GM21825 (cell line): Measurements from ENCODE around the gene COL1A1.

Experiments
- ATAC-seq: cut with Tn5 transposase; IDR thresholded peaks from one replicate; pipeline ENCODE4 v1.9.1; 2021; ENCODE audit warnings: mild to moderate bottlenecking, moderate library complexity; ENCODE audit not compliant: unreplicated experiment

Gene COL1A1

GRCh38 chr17:50200457-50201275 lies 765 bp downstream of the COL1A1 start:
- peak; percentile 55 for ATAC-seq

DNA sequence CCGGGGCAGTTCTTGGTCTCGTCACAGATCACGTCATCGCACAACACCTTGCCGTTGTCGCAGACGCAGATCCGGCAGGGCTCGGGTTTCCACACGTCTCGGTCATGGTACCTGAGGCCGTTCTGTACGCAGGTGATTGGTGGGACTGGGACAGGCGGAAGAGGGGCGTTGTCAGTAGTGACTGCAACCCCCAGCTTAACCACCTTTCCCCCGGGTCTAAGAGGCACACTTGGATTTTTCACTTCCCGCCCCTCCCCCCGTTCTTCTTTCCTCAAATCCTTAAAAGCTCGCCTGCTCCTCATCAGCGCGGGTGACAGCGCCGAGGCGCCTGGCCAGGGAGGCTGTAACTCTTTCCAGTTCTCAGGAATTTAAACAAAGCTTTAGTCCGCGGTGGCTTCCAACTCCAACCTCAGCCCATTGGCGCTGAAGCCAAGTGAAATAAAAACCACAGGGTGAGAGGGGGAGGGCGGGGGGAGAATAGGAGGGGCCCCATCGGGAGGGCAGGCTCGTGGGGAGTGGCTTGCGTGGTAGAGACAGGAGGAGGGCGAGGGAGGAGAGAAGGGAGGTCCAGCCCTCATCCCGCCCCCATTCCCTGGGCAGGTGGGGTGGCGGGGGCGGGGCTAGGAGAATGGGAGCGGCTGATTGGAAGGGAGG lies 1.5 kb downstream of the COL1A1 start:
- peak; percentile 22 for ATAC-seq

- no peak for ATAC-seq
Measured at GRCh38 chr17:50199211-50199802, 2.1 kb downstream of the COL1A1 start.

GRCh38 chr17:50198026-50198669 lies 3.3 kb downstream of the COL1A1 start:
- ATAC-seq, result no peak

GRCh38 chr17:50196826-50197225 lies 4.6 kb downstream of the COL1A1 start:
- no peak for ATAC-seq

GRCh38 chr17:50196036-50196435 lies 5.4 kb downstream of the COL1A1 start:
- ATAC-seq, result no peak

DNA sequence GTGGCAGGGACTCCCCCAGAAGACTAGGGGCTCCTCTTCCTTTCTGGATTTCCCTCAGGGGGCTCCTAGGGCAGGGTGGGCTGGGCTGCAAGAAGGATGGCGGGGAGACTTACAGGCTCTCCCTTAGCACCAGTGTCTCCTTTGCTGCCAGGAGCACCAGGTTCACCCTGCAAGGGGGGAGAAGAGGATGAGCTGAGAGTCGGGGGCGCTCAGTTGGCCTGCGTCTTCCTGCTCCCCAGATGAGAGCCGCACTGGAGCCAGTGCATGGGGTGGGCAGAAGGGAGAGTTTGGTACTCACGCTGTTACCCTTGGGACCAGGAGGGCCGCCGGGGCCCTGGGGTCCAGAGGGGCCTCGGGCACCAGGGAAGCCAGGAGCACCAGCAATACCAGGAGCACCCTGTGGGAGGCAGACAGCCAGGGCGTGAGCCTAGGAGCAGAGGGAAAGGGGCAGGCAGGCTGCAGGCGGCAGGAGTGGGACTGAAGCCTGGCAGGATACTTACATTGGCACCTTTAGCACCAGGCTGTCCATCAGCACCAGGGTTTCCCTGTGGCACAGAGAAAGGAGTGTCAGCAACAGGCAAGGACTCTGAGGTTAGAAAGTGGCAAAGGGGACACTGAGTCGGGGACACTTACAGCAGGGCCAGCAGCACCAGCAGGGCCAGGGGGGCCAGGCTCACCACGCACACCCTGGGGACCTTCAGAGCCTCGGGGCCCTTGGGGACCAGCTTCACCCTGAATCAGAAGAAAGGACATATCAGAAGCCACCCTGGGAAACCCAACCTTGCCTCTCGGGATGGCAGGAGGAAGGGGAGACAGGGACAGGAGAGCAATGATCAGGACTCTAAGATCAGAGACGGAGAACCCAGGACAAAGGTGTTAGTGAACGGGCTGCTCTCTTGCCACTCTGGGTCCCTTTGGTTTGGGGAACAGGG lies 6.2 kb downstream of the COL1A1 start:
- no peak for ATAC-seq

DNA sequence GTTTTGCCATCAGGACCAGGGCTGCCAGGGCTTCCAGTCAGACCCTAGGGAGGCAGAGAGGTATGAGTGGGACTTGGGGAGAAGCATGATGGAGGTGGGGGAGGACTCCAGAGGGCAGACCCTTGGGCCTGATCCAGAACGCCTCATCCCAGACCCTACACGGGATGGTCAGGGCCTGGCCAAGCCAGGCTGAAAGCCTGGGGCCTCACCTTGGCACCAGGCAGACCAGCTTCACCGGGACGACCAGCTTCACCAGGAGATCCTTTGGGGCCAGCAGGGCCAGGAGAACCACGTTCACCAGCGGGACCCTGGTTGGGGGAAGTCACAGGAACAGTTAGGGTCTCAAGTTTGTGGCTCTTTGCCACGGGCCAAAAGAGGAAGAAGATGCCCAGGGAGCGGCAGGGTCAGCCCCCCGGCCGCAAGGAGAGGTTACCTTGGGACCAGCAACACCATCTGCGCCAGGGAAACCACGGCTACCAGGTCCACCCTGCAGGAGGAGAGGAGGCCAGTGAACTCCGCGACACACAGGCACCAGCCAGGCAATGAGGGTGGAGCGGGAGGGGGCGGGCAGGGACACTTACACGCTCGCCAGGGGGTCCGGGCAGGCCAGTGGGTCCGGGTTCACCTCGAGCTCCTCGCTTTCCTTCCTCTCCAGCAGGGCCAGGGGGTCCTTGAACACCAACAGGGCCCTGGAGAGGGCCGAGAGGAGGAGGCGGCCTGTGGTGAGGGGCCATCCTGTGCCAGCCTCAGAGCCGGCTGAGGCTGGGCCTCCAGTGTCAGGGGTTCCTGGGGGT lies 7.1 kb downstream of the COL1A1 start:
- ATAC-seq, result no peak

DNA sequence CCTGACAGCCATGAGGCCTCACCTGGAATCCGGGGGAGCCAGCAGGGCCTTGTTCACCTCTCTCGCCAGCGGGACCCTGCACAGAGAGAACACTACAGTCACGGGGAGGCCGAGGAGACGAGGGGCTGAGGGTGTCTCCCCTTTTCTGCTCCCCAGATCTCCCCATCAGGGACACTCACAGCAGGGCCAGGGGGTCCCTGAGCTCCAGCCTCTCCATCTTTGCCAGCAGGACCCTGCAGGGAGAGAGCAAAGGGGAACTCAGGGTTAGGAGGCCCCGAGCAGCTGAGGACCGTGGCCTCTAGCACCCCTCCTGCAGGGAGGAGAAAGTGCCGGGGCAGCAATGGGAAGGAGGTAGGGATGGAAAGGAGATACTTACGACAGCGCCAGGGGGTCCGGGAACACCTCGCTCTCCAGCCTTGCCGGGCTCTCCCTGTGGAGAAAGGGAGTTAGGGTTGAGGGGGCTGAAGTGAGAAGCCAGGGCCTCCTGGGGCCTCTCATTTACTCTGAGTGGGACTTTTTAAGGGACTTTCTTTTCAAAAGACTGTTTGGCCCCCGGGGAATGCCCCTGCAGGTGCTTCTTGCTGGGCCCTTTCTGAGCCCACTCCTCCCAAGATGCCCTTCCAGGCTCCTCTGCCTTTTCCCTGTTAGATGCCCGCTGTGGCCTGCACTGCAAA lies 8.7 kb downstream of the COL1A1 start:
- no peak for ATAC-seq

DNA sequence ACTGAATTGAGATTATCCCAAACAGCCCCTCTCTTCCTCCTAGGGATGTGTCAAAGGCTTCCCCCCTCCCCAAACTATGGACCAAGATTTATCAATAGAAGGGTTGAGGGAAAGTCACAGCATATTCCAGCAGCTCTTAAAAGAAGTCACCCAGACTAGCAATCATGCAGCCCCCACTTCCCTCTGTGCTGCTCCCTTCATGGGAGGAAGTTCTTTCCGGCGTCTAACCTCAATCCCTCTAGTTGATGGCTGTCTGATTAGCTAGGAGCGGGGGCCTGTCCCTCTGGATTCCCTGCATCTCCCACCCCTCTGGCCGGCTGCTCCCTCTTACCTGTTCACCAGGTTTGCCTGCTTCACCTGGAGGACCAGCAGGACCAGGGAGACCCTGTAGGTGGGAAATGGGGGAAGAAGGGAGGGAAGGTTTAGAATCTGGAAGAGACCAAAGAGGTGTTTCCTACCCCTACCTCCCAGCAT lies 9.2 kb downstream of the COL1A1 start:
- no peak for ATAC-seq

GRCh38 chr17:50191359-50192143 lies 9.9 kb downstream of the COL1A1 start:
- ATAC-seq, result no peak

- no peak for ATAC-seq
Measured at GRCh38 chr17:50190603-50191358, 10.7 kb downstream of the COL1A1 start.

GRCh38 chr17:50190293-50190602 lies 11.2 kb downstream of the COL1A1 start:
- no peak for ATAC-seq

- no peak for ATAC-seq
Measured at GRCh38 chr17:50189550-50190292, 11.7 kb downstream of the COL1A1 start.

DNA sequence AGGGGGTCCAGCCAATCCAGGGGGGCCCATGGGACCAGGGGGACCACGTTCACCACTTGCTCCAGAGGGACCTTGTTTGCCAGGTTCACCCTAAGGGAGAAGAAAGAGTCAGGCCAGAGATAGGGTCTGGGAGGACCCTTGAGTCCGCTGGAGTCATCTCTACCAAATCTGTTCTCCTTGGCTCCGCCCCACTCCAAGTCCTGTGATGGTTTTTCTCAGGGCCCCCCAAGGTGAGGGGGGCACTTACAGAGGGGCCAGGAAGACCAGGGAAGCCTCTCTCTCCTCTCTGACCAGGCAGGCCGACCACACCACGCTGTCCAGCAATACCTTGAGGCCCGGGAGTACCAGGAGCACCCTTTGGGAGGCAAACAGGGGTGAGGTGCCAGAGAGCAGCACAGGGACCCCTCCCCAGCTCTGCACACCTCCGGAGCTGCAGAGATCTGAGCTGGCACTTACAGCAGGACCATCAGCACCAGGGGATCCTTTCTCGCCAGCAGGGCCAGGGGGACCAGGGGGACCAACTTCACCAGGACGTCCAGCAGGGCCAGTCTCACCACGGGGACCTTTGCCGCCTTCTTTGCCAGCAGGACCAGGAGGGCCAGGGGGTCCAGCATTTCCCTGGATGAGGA lies 12.4 kb downstream of the COL1A1 start:
- no peak for ATAC-seq

- ATAC-seq, result no peak
Measured at GRCh38 chr17:50188531-50188920, 12.9 kb downstream of the COL1A1 start.
